Astrocyte of the cerebellum (primary cell): ENCODE data around the gene C1orf159.
A peak's percentile ranks its signal among the peaks of the same experiment; 100 is the strongest.

ENCODE experiments used
- DNase-seq: peaks from one replicate; pipeline ENCODE4 v3.0.0-alpha.2; 2011; ENCODE audit warnings: low read depth
- H3K4me3 ChIP-seq: 2 replicates; pipeline ENCODE4 v1.5.1; 2011; ENCODE audit warnings: mild to moderate bottlenecking, low read depth, low read length, moderate library complexity
- in situ Hi-C: cut with HindIII; loops from 2 replicates; pipeline ENCODE4 v1.10.0; 2017; ENCODE audit warnings: low sequenced_read_pairs
- TF ChIP-seq, protein P1 (sequence below): IDR thresholded peaks from 2 replicates; pipeline ENCODE4 v1.5.1; 2012; ENCODE audit warnings: low read length, low read depth, moderate library complexity, mild to moderate bottlenecking; ENCODE audit errors: missing control alignments

The C1orf159 gene

DNA sequence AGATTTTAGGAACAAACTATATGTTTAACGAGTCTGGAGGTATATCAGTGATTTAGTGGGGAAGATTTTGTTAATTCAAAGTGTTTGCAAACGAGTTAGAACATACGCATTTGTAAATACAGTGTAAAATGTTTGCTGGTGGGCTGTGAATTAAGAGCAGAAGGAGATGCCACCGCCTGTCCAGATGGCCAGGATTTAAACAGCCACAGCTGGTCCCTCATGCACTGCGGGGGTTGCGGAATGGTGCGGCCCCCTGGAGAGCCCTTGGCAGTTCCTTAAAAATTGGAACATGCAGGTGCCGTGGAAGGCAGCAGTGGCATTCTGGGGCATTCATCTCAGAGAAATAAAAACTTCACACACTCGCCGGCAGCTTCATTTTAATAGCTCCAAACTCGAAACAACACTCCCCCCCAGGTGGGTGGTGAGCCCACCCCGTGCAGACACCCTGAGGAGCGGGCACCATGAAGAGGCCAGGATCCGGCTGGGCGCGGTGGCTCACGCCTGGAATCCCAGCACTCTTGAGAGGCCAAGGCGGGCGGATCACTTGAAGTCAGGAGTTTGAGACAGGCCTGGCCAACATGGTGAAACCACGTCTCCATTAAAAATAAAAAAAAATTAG, 3.5 kb upstream of the C1orf159 start:
- DNase-seq: no peak
- TF ChIP-seq, protein P1, sequence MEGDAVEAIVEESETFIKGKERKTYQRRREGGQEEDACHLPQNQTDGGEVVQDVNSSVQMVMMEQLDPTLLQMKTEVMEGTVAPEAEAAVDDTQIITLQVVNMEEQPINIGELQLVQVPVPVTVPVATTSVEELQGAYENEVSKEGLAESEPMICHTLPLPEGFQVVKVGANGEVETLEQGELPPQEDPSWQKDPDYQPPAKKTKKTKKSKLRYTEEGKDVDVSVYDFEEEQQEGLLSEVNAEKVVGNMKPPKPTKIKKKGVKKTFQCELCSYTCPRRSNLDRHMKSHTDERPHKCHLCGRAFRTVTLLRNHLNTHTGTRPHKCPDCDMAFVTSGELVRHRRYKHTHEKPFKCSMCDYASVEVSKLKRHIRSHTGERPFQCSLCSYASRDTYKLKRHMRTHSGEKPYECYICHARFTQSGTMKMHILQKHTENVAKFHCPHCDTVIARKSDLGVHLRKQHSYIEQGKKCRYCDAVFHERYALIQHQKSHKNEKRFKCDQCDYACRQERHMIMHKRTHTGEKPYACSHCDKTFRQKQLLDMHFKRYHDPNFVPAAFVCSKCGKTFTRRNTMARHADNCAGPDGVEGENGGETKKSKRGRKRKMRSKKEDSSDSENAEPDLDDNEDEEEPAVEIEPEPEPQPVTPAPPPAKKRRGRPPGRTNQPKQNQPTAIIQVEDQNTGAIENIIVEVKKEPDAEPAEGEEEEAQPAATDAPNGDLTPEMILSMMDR: no peak
- in situ Hi-C loops: no loop called here
- no peak overlapping the region for H3K4me3 ChIP-seq

DNA sequence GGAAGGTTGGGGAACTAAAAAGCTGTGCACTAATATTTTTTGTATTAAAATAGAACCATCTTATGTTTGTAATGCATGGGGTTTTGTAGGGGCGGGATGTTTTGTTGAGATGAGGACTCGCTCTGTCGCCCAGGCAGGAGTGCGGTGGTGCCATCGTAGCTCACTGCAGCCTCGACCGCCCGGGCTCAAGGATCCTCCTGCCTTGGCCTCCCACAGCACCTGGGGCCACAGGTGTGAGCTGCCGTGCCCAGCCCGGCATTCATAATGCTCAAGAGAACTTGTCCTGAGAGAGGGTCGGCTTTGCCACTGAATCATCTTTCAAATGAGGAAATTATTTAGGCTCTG, 3.0 kb upstream of the C1orf159 start:
- TF ChIP-seq, protein P1: no peak
- in situ Hi-C loops: no loop called here
- H3K4me3 ChIP-seq: no peak overlapping the region
- DNase-seq: no peak

DNA sequence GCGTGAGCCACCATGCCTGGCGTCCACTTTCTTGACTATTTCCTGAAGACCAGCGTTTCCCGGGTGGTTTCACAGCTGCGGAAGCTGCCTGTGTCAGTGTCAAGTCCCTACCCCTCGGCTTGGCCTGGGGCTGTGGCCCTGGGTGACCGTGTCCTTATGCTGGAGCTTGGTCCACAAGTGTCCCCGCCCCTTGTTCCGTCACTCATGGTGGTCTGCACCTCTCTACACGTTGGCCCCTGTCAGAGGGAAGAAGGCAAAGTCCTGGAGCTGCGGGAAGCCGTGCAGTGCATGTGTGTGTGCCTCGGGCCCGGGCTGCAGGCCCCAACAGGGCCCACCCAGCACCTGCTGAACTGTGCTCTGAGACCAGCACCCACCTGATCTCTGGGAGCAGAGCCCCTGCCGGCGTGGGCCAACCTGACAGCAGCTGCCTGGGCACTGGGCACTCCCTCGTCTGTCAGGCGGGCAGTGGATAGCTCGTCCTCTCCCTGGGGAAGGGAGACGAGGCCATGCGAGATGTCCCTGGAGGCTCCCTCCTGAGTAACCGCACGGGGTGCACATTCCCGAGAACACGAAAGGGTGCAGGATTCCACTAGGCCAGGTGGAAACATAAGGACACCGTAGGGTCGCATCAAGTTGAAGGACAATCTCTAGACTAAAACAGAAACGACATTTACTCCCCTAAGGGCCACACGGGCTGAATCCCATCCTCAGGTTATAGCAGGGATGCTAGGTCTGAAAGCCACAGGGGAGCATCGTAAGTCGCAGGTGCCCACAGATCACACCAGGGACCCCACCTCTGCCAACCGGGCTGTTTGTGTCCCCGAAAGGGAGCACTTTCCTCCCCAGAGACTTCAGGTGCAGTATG, 2.4 kb upstream of the C1orf159 start:
- in situ Hi-C loops: no loop called here
- DNase-seq: no peak
- no peak overlapping the region for H3K4me3 ChIP-seq
- TF ChIP-seq, protein P1: no peak

DNA sequence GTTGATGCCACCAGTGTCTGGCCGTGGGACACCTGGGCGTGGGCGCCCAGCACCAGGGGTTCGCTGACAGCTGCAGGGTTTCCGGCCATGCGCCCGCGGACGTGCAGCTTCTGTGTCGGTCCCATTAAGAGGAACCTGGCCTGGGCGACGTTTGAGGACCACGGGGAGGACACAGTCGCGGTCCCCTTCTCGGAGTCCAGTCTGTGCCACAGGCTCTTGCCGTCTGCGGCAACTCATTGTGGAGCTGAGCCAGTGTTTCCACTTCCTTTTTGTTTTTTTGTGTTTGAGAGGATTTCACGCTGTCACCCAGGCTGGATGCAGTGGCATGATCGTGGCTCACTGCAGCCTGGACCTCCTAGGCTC, 1.6 kb upstream of the C1orf159 start:
- no peak for DNase-seq
- TF ChIP-seq, protein P1: no peak
- in situ Hi-C loops: no loop called here
- no peak overlapping the region for H3K4me3 ChIP-seq

DNA sequence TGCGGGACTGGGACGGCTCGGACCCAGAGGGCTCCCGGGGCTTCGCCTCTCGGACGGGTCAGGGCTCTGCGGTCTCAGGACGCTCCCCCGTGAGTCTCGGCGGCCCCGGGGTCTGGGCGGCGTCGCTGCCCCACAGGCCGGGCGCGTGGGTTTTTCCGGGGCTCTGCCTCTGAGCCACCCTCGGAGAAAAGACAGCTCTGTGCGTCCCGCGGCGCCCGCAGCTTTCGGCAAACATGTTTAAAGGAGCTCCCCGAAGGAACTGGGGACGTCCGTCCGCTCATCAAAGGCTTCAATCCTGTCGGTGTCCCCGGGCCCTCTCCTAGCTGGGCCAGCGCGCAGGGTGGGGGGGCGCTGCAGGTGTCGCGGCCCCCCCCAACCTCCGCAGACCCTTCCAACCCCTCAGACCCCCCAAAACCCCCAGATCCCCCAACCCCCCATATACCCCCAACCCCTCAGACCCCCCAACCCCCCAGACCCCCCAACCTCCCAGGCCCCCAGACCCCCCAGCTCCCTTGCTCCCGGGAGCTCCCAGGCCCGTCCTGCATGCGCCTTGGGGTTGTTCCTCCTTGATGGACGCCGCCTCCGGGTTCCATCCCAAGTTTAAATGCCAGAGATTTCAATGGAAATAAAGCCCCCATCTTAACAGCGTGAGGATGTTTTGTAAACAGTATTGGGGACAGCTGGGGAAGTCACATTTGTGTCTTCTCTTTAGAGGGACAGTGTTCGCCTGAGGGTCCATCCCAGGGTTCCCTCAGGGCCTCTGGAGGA, 996 bp upstream of the C1orf159 start:
- DNase-seq: no peak
- in situ Hi-C loops: no loop called here
- H3K4me3 ChIP-seq: peak overlapping the region; percentile 65
- TF ChIP-seq, protein P1: no peak

DNA sequence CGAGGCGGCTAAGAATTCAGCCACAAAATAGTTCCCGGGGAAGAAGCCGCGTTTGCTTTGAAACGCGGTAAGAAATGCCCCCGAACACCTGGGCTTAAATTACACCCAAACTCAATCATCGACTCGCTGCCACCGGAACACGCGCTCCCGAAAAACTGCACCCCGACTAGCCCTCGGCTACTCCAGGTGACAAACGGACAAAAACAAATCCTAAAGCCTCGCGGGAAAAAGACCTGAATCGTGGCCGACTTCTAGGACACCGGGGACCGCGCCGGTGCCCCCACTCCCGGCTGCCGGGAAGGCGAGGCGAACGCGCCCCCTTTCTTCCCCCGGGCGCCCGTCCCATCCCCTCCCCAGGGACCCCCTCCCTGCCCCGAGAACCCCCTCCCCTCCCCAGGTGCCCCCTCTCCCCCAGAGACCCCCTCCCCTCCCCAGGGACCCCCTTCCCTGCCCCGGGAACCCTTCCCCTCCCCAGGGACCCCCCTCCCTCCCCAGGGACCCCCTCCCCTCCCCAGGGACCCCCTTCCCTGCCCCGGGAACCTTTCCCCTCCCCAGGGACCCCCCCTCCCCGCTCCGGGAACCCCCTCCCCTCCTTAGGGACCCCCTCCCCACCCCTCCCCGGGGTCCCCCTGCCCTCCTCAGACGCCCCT, 628 bp downstream of the C1orf159 start:
- peak overlapping the region; percentile 65 for H3K4me3 ChIP-seq
- DNase-seq: no peak
- TF ChIP-seq, protein P1: no peak
- in situ Hi-C loops: no loop called here
